ENCODE measurements around the gene ATG16L2.

GRCh38 chr11:72807792-72808191 is 6.4 kb upstream of the ATG16L2 start:
- TF ChIP-seq CTCF (IDR thresholded peaks at IDR 0.05): no peak
- TF ChIP-seq EZH2 (IDR thresholded peaks at IDR 0.05; ENCODE audit: borderline replicate concordance, insufficient read depth, low read depth, low read length, poor library complexity, severe bottlenecking): no peak
